ENCODE results near the gene SHC1.
A peak's percentile ranks its signal among the peaks of the same experiment; 100 is the strongest.

Gene SHC1

GRCh38 chr1:155017946-155018316 is 47.4 kb upstream of the SHC1 start:
- no peak for TF ChIP-seq EZH2phosphoT487 (IDR thresholded peaks at IDR 0.05; ENCODE audit: borderline replicate concordance, low read length)
- no peak for TF ChIP-seq CTCF (IDR thresholded peaks at IDR 0.05; ENCODE audit: low read depth, low read length, poor library complexity, severe bottlenecking)
- H3K27me3 ChIP-seq (ENCODE audit: control insufficient read depth, low read length): 0 out of 2 replicates have a peak, but pooled peaks cover 2% of the 10 kb centered on the region
- peak overlapping the region; percentile 66 for H3K27ac ChIP-seq (ENCODE audit: low read depth, low read length)
- no peaks in the 10 kb centered on the region for H3K79me2 ChIP-seq (ENCODE audit: control insufficient read depth, low read length)
- peaks cover 18% of the 10 kb centered on the region for H3F3A ChIP-seq (ENCODE audit: control insufficient read depth, insufficient read depth)
- no peaks in the 10 kb centered on the region for H3K9me3 ChIP-seq (ENCODE audit: control insufficient read depth, insufficient read depth, low read length)
- H3K36me3 ChIP-seq (ENCODE audit: control insufficient read depth, low read length): peaks cover 24% of the 10 kb centered on the region
- peak overlapping the region; percentile 65 for H3K4me3 ChIP-seq (ENCODE audit: low read length)
- H3K9me2 ChIP-seq (replicated peaks; ENCODE audit: control insufficient read depth, low read length): no peaks in the 10 kb centered on the region
- H3K4me2 ChIP-seq (ENCODE audit: low read length): peak overlapping the region; percentile 90
- peaks cover 59% of the 10 kb centered on the region for H3K4me1 ChIP-seq (ENCODE audit: control insufficient read depth, low read length)
- no peaks in the 10 kb centered on the region for H4K20me1 ChIP-seq (ENCODE audit: control insufficient read depth, insufficient read depth, low read depth, low read length)

DNA sequence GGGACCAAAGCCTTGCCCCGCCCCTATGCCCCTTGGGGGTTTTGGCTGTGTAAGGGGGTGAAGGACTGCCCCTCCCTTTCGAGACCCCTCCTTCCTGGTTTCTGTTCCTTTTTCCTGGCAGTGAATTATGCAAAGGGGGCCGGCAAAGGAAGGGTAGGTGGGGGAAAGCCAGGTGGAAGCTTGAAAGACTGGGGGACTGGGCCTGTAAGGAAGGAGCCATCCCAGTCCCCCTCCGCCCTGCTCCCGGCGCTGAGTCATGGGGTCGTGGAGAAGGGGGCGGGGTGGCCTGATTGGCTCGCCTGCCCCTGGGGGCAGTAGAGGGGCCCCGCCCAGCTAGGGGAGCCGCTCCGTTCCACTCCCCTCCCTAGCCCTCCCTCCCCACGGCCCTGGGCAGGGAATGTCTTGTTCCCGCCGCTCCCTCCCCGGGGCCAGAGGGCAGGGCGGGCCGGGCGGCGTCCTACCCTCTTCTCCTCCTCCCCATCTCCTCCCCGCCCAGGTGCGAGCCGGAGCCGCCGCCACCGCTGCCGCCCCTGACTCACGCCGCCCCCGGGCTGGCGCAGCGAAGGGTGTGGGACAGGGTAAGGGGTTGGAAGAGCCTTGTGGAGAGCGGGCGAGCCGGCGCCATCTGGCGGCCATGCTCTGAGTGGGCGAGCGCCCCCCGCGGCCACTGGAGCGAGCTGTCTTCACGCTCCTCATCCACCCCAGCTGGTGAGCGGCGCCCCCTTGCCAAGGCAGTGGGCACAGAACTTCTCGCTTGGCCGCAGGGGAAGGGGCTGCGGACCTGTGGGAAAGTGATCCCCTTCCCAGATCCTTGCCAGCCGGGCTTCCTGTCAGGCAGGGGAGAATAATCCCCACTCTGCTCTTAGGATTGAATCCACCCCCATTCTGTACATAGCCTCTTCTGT is 46.7 kb upstream of the SHC1 start:
- no peaks in the 10 kb centered on the region for H4K20me1 ChIP-seq (ENCODE audit: control insufficient read depth, insufficient read depth, low read depth, low read length)
- H3K9me3 ChIP-seq (ENCODE audit: control insufficient read depth, insufficient read depth, low read length): no peaks in the 10 kb centered on the region
- peaks cover 24% of the 10 kb centered on the region for H3K36me3 ChIP-seq (ENCODE audit: control insufficient read depth, low read length)
- H3K4me1 ChIP-seq (ENCODE audit: control insufficient read depth, low read length): peaks cover 66% of the 10 kb centered on the region
- peak overlapping the region; percentile 66 for H3K27ac ChIP-seq (ENCODE audit: low read depth, low read length)
- no peaks in the 10 kb centered on the region for H3K27me3 ChIP-seq (ENCODE audit: control insufficient read depth, low read length)
- H3K79me2 ChIP-seq (ENCODE audit: control insufficient read depth, low read length): no peaks in the 10 kb centered on the region
- H3F3A ChIP-seq (ENCODE audit: control insufficient read depth, insufficient read depth): peaks cover 25% of the 10 kb centered on the region
- TF ChIP-seq CTCF (IDR thresholded peaks at IDR 0.05; ENCODE audit: low read depth, low read length, poor library complexity, severe bottlenecking) (peak; percentile 100), EZH2phosphoT487 (IDR thresholded peaks at IDR 0.05; ENCODE audit: borderline replicate concordance, low read length) (no peak)
- peak overlapping the region; percentile 90 for H3K4me2 ChIP-seq (ENCODE audit: low read length)
- H3K9me2 ChIP-seq (replicated peaks; ENCODE audit: control insufficient read depth, low read length): no peaks in the 10 kb centered on the region
- H3K4me3 ChIP-seq (ENCODE audit: low read length): peak overlapping the region; percentile 65

- Histone ChIP-seq H3K9me3 (ENCODE audit: control insufficient read depth, insufficient read depth, low read length) (no peaks in the 10 kb centered on the region), H3F3A (ENCODE audit: control insufficient read depth, insufficient read depth) (peaks cover 25% of the 10 kb centered on the region), H3K9me2 (replicated peaks; ENCODE audit: control insufficient read depth, low read length) (no peaks in the 10 kb centered on the region), H4K20me1 (ENCODE audit: control insufficient read depth, insufficient read depth, low read depth, low read length) (no peaks in the 10 kb centered on the region), H3K27ac (ENCODE audit: low read depth, low read length) (peak overlapping the region; percentile 66), H3K27me3 (ENCODE audit: control insufficient read depth, low read length) (no peaks in the 10 kb centered on the region), H3K4me1 (ENCODE audit: control insufficient read depth, low read length) (peaks cover 71% of the 10 kb centered on the region), H3K4me2 (ENCODE audit: low read length) (peak overlapping the region; percentile 90), H3K79me2 (ENCODE audit: control insufficient read depth, low read length) (no peaks in the 10 kb centered on the region), H3K36me3 (ENCODE audit: control insufficient read depth, low read length) (peaks cover 24% of the 10 kb centered on the region), H3K4me3 (ENCODE audit: low read length) (peak overlapping the region; percentile 14)
- no peak for TF ChIP-seq CTCF (IDR thresholded peaks at IDR 0.05; ENCODE audit: low read depth, low read length, poor library complexity, severe bottlenecking)
- TF ChIP-seq EZH2phosphoT487 (IDR thresholded peaks at IDR 0.05; ENCODE audit: borderline replicate concordance, low read length): no peak
Observed at GRCh38 chr1:155016231-155016831, 45.8 kb upstream of the SHC1 start.

Data from DOHH2 (cell line).